GM19452 (cell line): ENCODE results near the gene AASDH.

ENCODE experiments used
- ATAC-seq: cut with Tn5 transposase; IDR thresholded peaks from one replicate; pipeline ENCODE4 v1.9.1; 2021; ENCODE audit not compliant: unreplicated experiment

AASDH gene

GRCh38 chr4:56316011-56316650 lies 71.2 kb downstream of the AASDH start:
- no peak for ATAC-seq

GRCh38 chr4:56315543-56315942 lies 71.7 kb downstream of the AASDH start:
- ATAC-seq, result no peak

GRCh38 chr4:56315041-56315440 lies 72.2 kb downstream of the AASDH start:
- ATAC-seq, result no peak

GRCh38 chr4:56314207-56314915 lies 72.9 kb downstream of the AASDH start:
- no peak for ATAC-seq

GRCh38 chr4:56313132-56313531 lies 74.2 kb downstream of the AASDH start:
- no peak for ATAC-seq

- ATAC-seq, result no peak
Observed at GRCh38 chr4:56311299-56311975, 75.9 kb downstream of the AASDH start.

GRCh38 chr4:56310401-56311125 lies 76.7 kb downstream of the AASDH start:
- no peak for ATAC-seq

GRCh38 chr4:56308384-56308783 lies 78.9 kb downstream of the AASDH start:
- ATAC-seq, result no peak

- no peak for ATAC-seq
Observed at GRCh38 chr4:56307423-56307822, 79.9 kb downstream of the AASDH start.

GRCh38 chr4:56305390-56305789 lies 81.9 kb downstream of the AASDH start:
- ATAC-seq, result no peak

GRCh38 chr4:56303921-56304320 lies 83.4 kb downstream of the AASDH start:
- ATAC-seq, result no peak

- ATAC-seq, result no peak
Observed at GRCh38 chr4:56302760-56303159, 84.5 kb downstream of the AASDH start.

GRCh38 chr4:56301997-56302496 lies 85.2 kb downstream of the AASDH start:
- no peak for ATAC-seq

GRCh38 chr4:56301181-56301996 lies 85.9 kb downstream of the AASDH start:
- ATAC-seq, result peak; percentile 88

GRCh38 chr4:56298236-56298635 lies 89.1 kb downstream of the AASDH start:
- ATAC-seq, result no peak

- no peak for ATAC-seq
Observed at GRCh38 chr4:56297776-56298175, 89.5 kb downstream of the AASDH start.

- ATAC-seq, result no peak
Observed at GRCh38 chr4:56296526-56296925, 90.8 kb downstream of the AASDH start.

- no peak for ATAC-seq
Observed at GRCh38 chr4:56293121-56293520, 94.2 kb downstream of the AASDH start.

GRCh38 chr4:56289934-56290333 lies 97.4 kb downstream of the AASDH start:
- no peak for ATAC-seq

GRCh38 chr4:56288663-56289062 lies 98.6 kb downstream of the AASDH start:
- no peak for ATAC-seq
